ENCODE measurements around the gene UBE2F. TPM values are rescaled to one million over a fixed set of nuclear protein-coding genes. Genes with fewer than 3 reads are reported as not detected.
A peak's percentile ranks its signal among the peaks of the same experiment; 100 is the strongest.
"Not testable (repeated sequence)": the region's sequence is repeated elsewhere in the genome, so short reads cannot be mapped to it uniquely, and the experiment has no call there.

UBE2F gene
- total RNA-seq, 3 donors from 2014 or later: 64.2 to 66.2 (median 66.1) TPM

- Mint-ChIP-seq H3K27me3 (ENCODE audit: low read depth) (no peaks in the 10 kb centered on the region), H3K4me1 (ENCODE audit: low read depth) (peaks cover 57% of the 10 kb centered on the region), H3K4me3 (no peak overlapping the region), H3K36me3 (ENCODE audit: insufficient read depth) (peaks cover 29% of the 10 kb centered on the region), H3K9me3 (no peaks in the 10 kb centered on the region)
- ATAC-seq: no peak
- no peak for DNase-seq
These were observed 12.5 kb downstream of the UBE2F start for GRCh38 chr2:237979331-237979730.

GRCh38 chr2:237980087-237980486, 13.3 kb downstream of the UBE2F start:
- H3K4me3 Mint-ChIP-seq: no peak overlapping the region

GRCh38 chr2:237980751-237981150, 13.9 kb downstream of the UBE2F start:
- peak; percentile 70 for ATAC-seq
- H3K9me3 Mint-ChIP-seq: no peaks in the 10 kb centered on the region
- no peak for DNase-seq
- no peaks in the 10 kb centered on the region for H3K27me3 Mint-ChIP-seq (ENCODE audit: low read depth)
- H3K4me3 Mint-ChIP-seq: peak overlapping the region; percentile 6
- peaks cover 65% of the 10 kb centered on the region for H3K4me1 Mint-ChIP-seq (ENCODE audit: low read depth)
- H3K36me3 Mint-ChIP-seq (ENCODE audit: insufficient read depth): peaks cover 28% of the 10 kb centered on the region

More at GRCh38 chr2:237980087-237980486, 13.3 kb downstream of the UBE2F start:
- Mint-ChIP-seq H3K36me3 (ENCODE audit: insufficient read depth) (peaks cover 29% of the 10 kb centered on the region), H3K4me1 (ENCODE audit: low read depth) (peaks cover 59% of the 10 kb centered on the region), H3K9me3 (no peaks in the 10 kb centered on the region), H3K27me3 (ENCODE audit: low read depth) (no peaks in the 10 kb centered on the region)
- DNase-seq: no peak
- ATAC-seq: no peak

- H3K4me1 Mint-ChIP-seq (ENCODE audit: low read depth): peaks cover 65% of the 10 kb centered on the region
- H3K27me3 Mint-ChIP-seq (ENCODE audit: low read depth); H3K4me3 Mint-ChIP-seq; ATAC-seq; DNase-seq; H3K9me3 Mint-ChIP-seq: not testable (repeated sequence)
- peaks cover 26% of the 10 kb centered on the region for H3K36me3 Mint-ChIP-seq (ENCODE audit: insufficient read depth)
These were observed 14.8 kb downstream of the UBE2F start for GRCh38 chr2:237981621-237982020.

GRCh38 chr2:237982039-237982725, 15.4 kb downstream of the UBE2F start:
- Mint-ChIP-seq H3K4me3 (no peak overlapping the region), H3K36me3 (ENCODE audit: insufficient read depth) (peaks cover 28% of the 10 kb centered on the region), H3K9me3 (peaks cover 2% of the 10 kb centered on the region), H3K27me3 (ENCODE audit: low read depth) (no peaks in the 10 kb centered on the region), H3K4me1 (ENCODE audit: low read depth) (peaks cover 65% of the 10 kb centered on the region)
- ATAC-seq: no peak
- no peak for DNase-seq

- ATAC-seq (no peak), DNase-seq (no peak)
- Mint-ChIP-seq H3K36me3 (ENCODE audit: insufficient read depth) (peaks cover 25% of the 10 kb centered on the region), H3K4me3 (no peak overlapping the region), H3K27me3 (ENCODE audit: low read depth) (no peaks in the 10 kb centered on the region), H3K9me3 (peaks cover 4% of the 10 kb centered on the region), H3K4me1 (ENCODE audit: low read depth) (peaks cover 53% of the 10 kb centered on the region)
These were observed 17.1 kb downstream of the UBE2F start for GRCh38 chr2:237983922-237984321.

- H3K9me3 Mint-ChIP-seq: peaks cover 4% of the 10 kb centered on the region
- H3K4me3 Mint-ChIP-seq: no peak overlapping the region
- no peak for DNase-seq
- peaks cover 29% of the 10 kb centered on the region for H3K36me3 Mint-ChIP-seq (ENCODE audit: insufficient read depth)
- H3K4me1 Mint-ChIP-seq (ENCODE audit: low read depth): peaks cover 28% of the 10 kb centered on the region
- H3K27me3 Mint-ChIP-seq (ENCODE audit: low read depth): no peaks in the 10 kb centered on the region
- no peak for ATAC-seq
These were observed 20.5 kb downstream of the UBE2F start for GRCh38 chr2:237987268-237987667.

GRCh38 chr2:237993701-237994100, 26.9 kb downstream of the UBE2F start:
- no peaks in the 10 kb centered on the region for H3K9me3 Mint-ChIP-seq

GRCh38 chr2:237995036-237995435, 28.2 kb downstream of the UBE2F start:
- peaks cover 24% of the 10 kb centered on the region for H3K36me3 Mint-ChIP-seq (ENCODE audit: insufficient read depth)
- DNase-seq (no peak), ATAC-seq (no peak)
- H3K4me3 Mint-ChIP-seq: no peak overlapping the region
- no peaks in the 10 kb centered on the region for H3K9me3 Mint-ChIP-seq
- H3K4me1 Mint-ChIP-seq (ENCODE audit: low read depth): peaks cover 44% of the 10 kb centered on the region
- H3K27me3 Mint-ChIP-seq (ENCODE audit: low read depth): no peaks in the 10 kb centered on the region

More at GRCh38 chr2:237993701-237994100, 26.9 kb downstream of the UBE2F start:
- Mint-ChIP-seq H3K27me3 (ENCODE audit: low read depth) (no peaks in the 10 kb centered on the region), H3K4me1 (ENCODE audit: low read depth) (peaks cover 31% of the 10 kb centered on the region), H3K36me3 (ENCODE audit: insufficient read depth) (peaks cover 30% of the 10 kb centered on the region), H3K4me3 (no peak overlapping the region)
- DNase-seq (no peak), ATAC-seq (no peak)

- Mint-ChIP-seq H3K27me3 (ENCODE audit: low read depth) (no peaks in the 10 kb centered on the region), H3K9me3 (no peaks in the 10 kb centered on the region), H3K36me3 (ENCODE audit: insufficient read depth) (peaks cover 25% of the 10 kb centered on the region), H3K4me3 (no peak overlapping the region), H3K4me1 (ENCODE audit: low read depth) (peaks cover 48% of the 10 kb centered on the region)
- DNase-seq (no peak), ATAC-seq (no peak)
These were observed 29.3 kb downstream of the UBE2F start for GRCh38 chr2:237996021-237996593.

GRCh38 chr2:237997521-237997920, 30.7 kb downstream of the UBE2F start:
- Mint-ChIP-seq H3K36me3 (ENCODE audit: insufficient read depth) (peaks cover 22% of the 10 kb centered on the region), H3K4me3 (peak overlapping the region; percentile 37), H3K27me3 (ENCODE audit: low read depth) (no peaks in the 10 kb centered on the region), H3K4me1 (ENCODE audit: low read depth) (peaks cover 48% of the 10 kb centered on the region), H3K9me3 (no peaks in the 10 kb centered on the region)
- DNase-seq: no peak
- no peak for ATAC-seq

- Mint-ChIP-seq H3K9me3 (no peaks in the 10 kb centered on the region), H3K4me1 (ENCODE audit: low read depth) (peaks cover 57% of the 10 kb centered on the region), H3K36me3 (ENCODE audit: insufficient read depth) (peaks cover 21% of the 10 kb centered on the region), H3K27me3 (ENCODE audit: low read depth) (no peaks in the 10 kb centered on the region), H3K4me3 (peak overlapping the region; percentile 65)
- DNase-seq (no peak), ATAC-seq (peak; percentile 96 to 98)
These were observed 31.7 kb downstream of the UBE2F start for GRCh38 chr2:237998530-237998929.

GRCh38 chr2:238003234-238004031, 36.6 kb downstream of the UBE2F start:
- peaks cover 20% of the 10 kb centered on the region for H3K36me3 Mint-ChIP-seq (ENCODE audit: insufficient read depth)
- H3K4me1 Mint-ChIP-seq (ENCODE audit: low read depth): peaks cover 59% of the 10 kb centered on the region
- no peaks in the 10 kb centered on the region for H3K27me3 Mint-ChIP-seq (ENCODE audit: low read depth)
- H3K4me3 Mint-ChIP-seq: peak overlapping the region; percentile 22
- no peaks in the 10 kb centered on the region for H3K9me3 Mint-ChIP-seq
- no peak for DNase-seq
- ATAC-seq: peak; percentile 59 to 74

GRCh38 chr2:238004077-238004830, 37.4 kb downstream of the UBE2F start:
- H3K27me3 Mint-ChIP-seq (ENCODE audit: low read depth): no peaks in the 10 kb centered on the region
- H3K9me3 Mint-ChIP-seq: no peaks in the 10 kb centered on the region
- ATAC-seq (peak; percentile 79 to 80), DNase-seq (no peak)
- H3K4me3 Mint-ChIP-seq: peak overlapping the region; percentile 12
- H3K4me1 Mint-ChIP-seq (ENCODE audit: low read depth): peaks cover 60% of the 10 kb centered on the region
- peaks cover 20% of the 10 kb centered on the region for H3K36me3 Mint-ChIP-seq (ENCODE audit: insufficient read depth)

Measured in activated T-cell treated with anti-CD3 and anti-CD28 coated beads, Interleukin-2, amount 50 U/mL, for 4 hours (primary cell).